GM12878 (cell line): ENCODE results near the gene SH2B3. TPM values are rescaled to one million over a fixed set of nuclear protein-coding genes. Genes with fewer than 3 reads are reported as not detected.
"Not testable (repeated sequence)": the region's sequence is repeated elsewhere in the genome, so short reads cannot be mapped to it uniquely, and the experiment has no call there.

Source experiments
- ATAC-seq: fragments of 200-7000 bp; cut with Tn5 transposase; 3 replicates; pipeline ENCODE4 v1.9.1; 2020; ENCODE audit warnings: mild to moderate bottlenecking, moderate library complexity
- BruUV-seq: library from RNA; stranded (reverse); fragments of 400-500 nt; replicated peaks from 2 replicates; lab custom pipeline; 2021; lab: Mats Ljungman, UMichigan
- CTCF ChIA-PET: fragments of 300-600 bp; sonication (Branson Sonifier 250); formaldehyde crosslinking; extraction: SDS; loops from one replicate; lab custom pipeline; 2021; ENCODE audit warnings: inconsistent platforms; lab: Yijun Ruan, JAX
- POLR2A ChIA-PET: fragments of 350-600 bp; formaldehyde crosslinking; extraction: SDS; loops from one replicate; lab custom pipeline; 2021; ENCODE audit warnings: inconsistent platforms; lab: Charles Lee
- RAD21 ChIA-PET: fragments of 300-600 bp; sonication (Branson Sonifier 250); formaldehyde crosslinking; loops from one replicate; lab custom pipeline; 2023; ENCODE audit warnings: antibody characterized with exemption; ENCODE audit not compliant: unreplicated experiment; lab: Charles Lee
- SMC1A ChIA-PET: fragments of 300-600 bp; sonication (Branson Sonifier 250); formaldehyde crosslinking; loops from one replicate; lab custom pipeline; 2023; ENCODE audit not compliant: unreplicated experiment, uncharacterized antibody; lab: Charles Lee
- DNase-seq: peaks from one replicate; pipeline ENCODE4 v3.0.0-alpha.2; 2011; ENCODE audit warnings: low read depth, low spot score
- FAIRE-seq: peaks from 3 replicates; lab custom pipeline; 2011; peaks lifted over from hg19 to GRCh38; lab: Jason Lieb, UNC
- H2AFZ ChIP-seq: 2 replicates; pipeline ENCODE4 v1.6.0; 2011; ENCODE audit warnings: low read depth, low read length, control low read depth; ENCODE audit not compliant: control insufficient read depth
- H3K27ac ChIP-seq: 2 replicates; pipeline ENCODE4 v1.5.1; 2011; ENCODE audit warnings: control low read depth; ENCODE audit not compliant: control insufficient read depth, insufficient read depth
- H3K27me3 ChIP-seq, 2 experiments: replicated peaks in 1 of 2; 2 replicates each; pipeline versions ENCODE4 v1.6.0 to v1.6.1; 2011; ENCODE audit warnings: low read length in 1 of 2; ENCODE audit not compliant: control insufficient read depth in 2 of 2, insufficient read depth in 2 of 2
- H3K36me3 ChIP-seq, 2 experiments: 2 replicates each; pipeline ENCODE4 v1.5.1; 2011; ENCODE audit warnings: low read length in 1 of 2; ENCODE audit not compliant: control insufficient read depth in 2 of 2, insufficient read depth in 2 of 2
- H3K4me1 ChIP-seq: 2 replicates; pipeline ENCODE4 v1.6.1; 2011; ENCODE audit warnings: mild to moderate bottlenecking, low read length, moderate library complexity, mixed read lengths; ENCODE audit not compliant: control insufficient read depth, insufficient read depth
- H3K4me2 ChIP-seq: 2 replicates; pipeline ENCODE4 v1.6.0; 2011; ENCODE audit warnings: control low read depth; ENCODE audit not compliant: control insufficient read depth, insufficient read depth
- H3K4me3 ChIP-seq: fragments of 200-600 bp; sonication (generic); 2 replicates; pipeline ENCODE4 v1.5.1; 2016
- H3K79me2 ChIP-seq: 2 replicates; pipeline ENCODE4 v1.6.0; 2011; ENCODE audit warnings: low read length; ENCODE audit not compliant: control insufficient read depth, insufficient read depth
- H3K9ac ChIP-seq: 2 replicates; pipeline ENCODE4 v1.8.0; 2011; ENCODE audit warnings: low read length, control low read depth, mixed read lengths; ENCODE audit not compliant: control insufficient read depth, insufficient read depth
- H3K9me3 ChIP-seq: replicated peaks from 3 replicates; pipeline ENCODE4 v1.5.1; 2011; ENCODE audit warnings: mild to moderate bottlenecking, low read length; ENCODE audit not compliant: control insufficient read depth, insufficient read depth
- H4K20me1 ChIP-seq: 2 replicates; pipeline ENCODE4 v1.6.0; 2011; ENCODE audit not compliant: control insufficient read depth, insufficient read depth
- RFX5 ChIP-seq: IDR thresholded peaks from 2 replicates; pipeline ENCODE4 v1.6.1; 2011; ENCODE audit warnings: low read depth, low read length, improper control_type of control experiment
- YY1 ChIP-seq: IDR thresholded peaks from 2 replicates; pipeline ENCODE4 v1.6.1; 2011; ENCODE audit warnings: low read depth, mild to moderate bottlenecking, low read length
- ZNF217 ChIP-seq: fragments of 450-650 bp; IDR thresholded peaks from 2 replicates; pipeline ENCODE4 v1.6.1; 2017; ENCODE audit warnings: antibody characterized with exemption, mild to moderate bottlenecking
- ZZZ3 ChIP-seq: IDR thresholded peaks from 2 replicates; pipeline ENCODE4 v1.6.1; 2011; ENCODE audit warnings: low read depth; ENCODE audit not compliant: control insufficient read depth, insufficient read length
- WGBS: methylation state at CpG from one replicate; pipeline ENCODE4 v1.1.6; 2016; ENCODE audit warnings: low lambda C conversion rate; ENCODE audit not compliant: insufficient replicate concordance, insufficient coverage; ENCODE audit errors: missing lambda C conversion rate; 5-methylcytosine and 5-hydroxymethylcytosine counted together
- in situ Hi-C: fragments of 300-500 bp; cut with MboI; formaldehyde crosslinking; loops from 9 replicates; pipeline ENCODE4 v1.14.3; 2018; ENCODE audit warnings: mixed read lengths
- intact Hi-C: fragments of 100-400 bp; cut with micrococcal nuclease; formaldehyde crosslinking; loops from one replicate; pipeline ENCODE4 v1.14.2; 2022; ENCODE audit not compliant: unreplicated experiment
- polyA plus RNA-seq, 11 experiments: library from polyadenylated mRNA; depleted of rRNA in 4 of 11; unstranded in 6 of 11; stranded (reverse) in 5 of 11; fragments of >200 nt; fragmentation: Nextera tagmentation in 4 of 11; fragmentation: Illumina TruSeq in 1 of 11; extraction: Ambion mirVana in 4 of 11; extraction: Trizol in 1 of 11; gene quantifications; 1 replicate in 1 of 11; 2 replicates in 10 of 11; pipeline versions ENCODE4 v1.2.1 to v1.2.3, GENCODE V29; 2011 to 2016; ENCODE audit warnings: inconsistent platforms in 2 of 11, missing spikeins in 2 of 11, low read depth in 1 of 11
- total RNA-seq, 4 experiments: library from RNA; depleted of rRNA in 3 of 4; stranded (reverse); fragments of >200 nt in 3 of 4; fragmentation: Illumina TruSeq in 1 of 4; extraction: Trizol in 1 of 4; gene quantifications; 2 replicates each; pipeline versions ENCODE4 v1.2.1 to v1.2.3, GENCODE V29; 2013 to 2021

SH2B3 gene
- total and polyA plus RNA-seq, 10 of the 15 experiments (the other 5 are each of a cell fraction or from before 2014, with no cell fraction given) = 5.8 to 46.4 (median 23.3) TPM

GRCh38 chr12:111395336-111396187 is 10.2 kb upstream of the SH2B3 start (continued):
- no peak for TF ChIP-seq ZZZ3
- no peak for TF ChIP-seq YY1
- TF ChIP-seq RFX5 = no peak
- no peak for TF ChIP-seq ZNF217
- TF ChIP-seq, all 136 proteins: peak for 0

- not testable (repeated sequence) for BruUV-seq, H3K4me2 ChIP-seq, H3K9me3 ChIP-seq, ATAC-seq, H3K4me3 ChIP-seq, H3K36me3 ChIP-seq, DNase-seq, H3K27ac ChIP-seq, H3K9ac ChIP-seq, H4K20me1 ChIP-seq, FAIRE-seq, H3K27me3 ChIP-seq, H2AFZ ChIP-seq, H3K79me2 ChIP-seq
- WGBS = 73% methylated on average over 7 of the region's 7 CpGs
- CTCF ChIA-PET = interaction anchor here (0.6 to 27.0 kb wide), 35 partner anchors 8 to 416 kb away, joined by 3 to 1117 read pairs (median 5); partner anchors contain the start of genes ACAD10, BRAP and PHETA1
- RAD21 ChIA-PET = interaction anchor here (0.5 to 19.6 kb wide), 16 partner anchors 15 to 1181 kb away, joined by 3 to 804 read pairs (median 4); partner anchors contain the start of genes ACAD10 and BRAP
- in situ Hi-C loops = loop anchor here (5.0 kb wide), 1 partner anchor 136 kb away; no protein-coding TSS in a partner anchor
- H3K4me1 ChIP-seq = peaks cover 38% of the 10 kb centered on the region
- SMC1A ChIA-PET = interaction anchor here (0.9 to 22.6 kb wide), 16 partner anchors 15 to 417 kb away, joined by 3 to 605 read pairs (median 5); partner anchors contain the start of genes ACAD10 and BRAP
- intact Hi-C loops = loop anchor here (2.0 to 10.0 kb wide), 4 partner anchors 65 to 417 kb away; partner anchors contain the start of genes ACAD10 and BRAP
- POLR2A ChIA-PET = interaction anchor here (3.0 to 3.6 kb wide), 2 partner anchors 48 to 55 kb away, joined by 22 to 23 read pairs; no protein-coding TSS in a partner anchor
Measured at GRCh38 chr12:111396271-111396670, 9.5 kb upstream of the SH2B3 start.
